GM21360 (cell line): ENCODE data around the gene RPH3AL.

Experiments
- ATAC-seq: cut with Tn5 transposase; IDR thresholded peaks from one replicate; pipeline ENCODE4 v1.9.1; 2021; ENCODE audit warnings: mild to moderate bottlenecking, moderate library complexity; ENCODE audit not compliant: unreplicated experiment

The RPH3AL gene

DNA sequence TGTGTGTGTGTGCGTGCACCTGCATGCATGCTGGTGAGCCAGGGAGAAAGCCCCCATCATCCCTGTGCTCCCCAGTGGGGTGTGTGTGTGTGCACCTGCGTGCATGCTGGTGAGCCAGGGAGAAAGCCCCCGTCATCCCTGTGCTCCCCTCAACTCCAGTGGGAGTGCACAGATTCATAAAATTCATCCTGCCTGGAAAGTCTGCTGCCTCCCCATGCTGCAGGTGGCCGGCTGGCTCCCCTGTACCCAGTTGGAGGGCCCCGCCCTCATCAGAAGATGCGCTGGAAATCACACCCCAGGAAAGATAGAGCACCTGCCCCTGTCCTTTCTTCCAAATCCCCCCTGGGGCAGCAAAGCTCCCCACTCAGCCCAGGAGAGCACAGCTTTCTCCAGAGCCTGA, 86.4 kb downstream of the RPH3AL start:
- ATAC-seq, result no peak

DNA sequence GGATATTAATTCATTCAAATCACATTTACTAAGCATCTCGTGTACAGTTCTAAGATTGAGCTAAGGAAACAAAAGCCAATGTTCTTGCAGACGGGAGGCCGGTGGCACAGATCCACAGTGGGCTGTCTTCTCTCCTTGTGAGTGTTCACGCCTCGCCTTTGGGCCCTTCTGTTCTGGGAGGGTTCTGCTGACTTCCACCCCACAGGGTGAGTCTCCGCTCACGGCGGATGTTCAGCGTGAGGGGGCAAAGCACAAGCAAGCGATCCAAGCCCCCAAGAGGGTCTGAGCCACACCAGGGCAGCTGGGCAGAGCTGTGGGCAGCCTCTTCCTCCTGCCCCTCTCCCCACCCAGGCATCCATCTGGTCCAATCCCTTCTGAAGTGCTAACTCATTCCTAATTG, 86.9 kb downstream of the RPH3AL start:
- ATAC-seq, result no peak

DNA sequence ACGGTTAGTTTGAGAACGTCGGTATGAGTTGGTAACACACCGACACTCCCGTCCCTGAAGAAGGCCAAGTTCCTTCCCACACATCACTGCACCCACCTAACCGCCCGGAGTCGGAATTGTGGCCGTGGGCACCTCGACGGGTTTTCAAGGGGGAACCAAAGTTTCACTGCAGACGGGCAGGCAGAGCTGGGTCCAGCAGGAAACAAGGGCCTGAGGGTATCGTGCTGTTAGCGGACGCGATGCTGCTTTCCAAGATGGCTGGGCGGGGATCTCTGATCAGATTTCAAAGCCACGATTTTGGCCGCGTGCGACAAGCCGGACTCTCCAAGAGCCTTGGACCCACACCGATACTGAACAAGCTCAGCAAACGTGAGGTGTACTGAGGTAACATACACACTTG, 88.8 kb downstream of the RPH3AL start:
- ATAC-seq, result no peak

DNA sequence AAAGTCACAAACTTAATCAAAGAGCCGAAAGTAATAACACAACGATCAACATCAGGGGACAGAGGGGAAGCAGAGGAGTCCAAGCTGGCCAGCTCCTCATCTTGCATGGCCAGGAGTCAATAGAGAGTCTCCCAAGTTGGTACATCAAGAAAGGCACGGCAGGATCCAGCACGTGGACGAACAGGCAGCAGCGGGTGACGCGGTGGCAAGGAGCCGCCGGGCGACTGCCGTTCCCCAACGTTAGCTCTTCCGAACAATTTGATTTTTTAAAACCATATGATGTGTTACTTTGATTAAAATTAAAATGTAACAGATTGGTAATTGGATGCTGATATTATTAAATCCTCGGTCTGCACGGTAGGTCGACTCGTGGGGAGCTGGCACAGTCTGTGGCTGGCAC, 89.3 kb downstream of the RPH3AL start:
- no peak for ATAC-seq

DNA sequence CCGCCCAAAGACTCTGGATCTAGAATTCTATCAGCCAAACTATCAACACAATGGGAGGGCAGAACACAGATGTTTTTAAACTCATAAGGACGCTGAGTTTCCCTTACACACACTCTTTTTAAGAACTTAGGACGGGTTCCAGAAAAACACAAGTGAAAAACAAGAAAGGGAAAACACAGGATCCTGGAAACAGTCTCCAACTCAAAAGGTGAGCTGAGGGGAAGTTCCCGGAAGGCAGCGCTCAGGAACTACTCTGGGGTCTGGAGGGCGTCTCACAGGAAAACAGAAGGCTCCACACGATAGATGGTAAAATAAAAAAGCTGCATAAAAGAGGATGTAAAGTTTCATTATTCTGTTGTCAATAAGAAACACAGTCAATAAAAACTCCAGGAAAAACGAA, 91.0 kb downstream of the RPH3AL start:
- ATAC-seq, result no peak

DNA sequence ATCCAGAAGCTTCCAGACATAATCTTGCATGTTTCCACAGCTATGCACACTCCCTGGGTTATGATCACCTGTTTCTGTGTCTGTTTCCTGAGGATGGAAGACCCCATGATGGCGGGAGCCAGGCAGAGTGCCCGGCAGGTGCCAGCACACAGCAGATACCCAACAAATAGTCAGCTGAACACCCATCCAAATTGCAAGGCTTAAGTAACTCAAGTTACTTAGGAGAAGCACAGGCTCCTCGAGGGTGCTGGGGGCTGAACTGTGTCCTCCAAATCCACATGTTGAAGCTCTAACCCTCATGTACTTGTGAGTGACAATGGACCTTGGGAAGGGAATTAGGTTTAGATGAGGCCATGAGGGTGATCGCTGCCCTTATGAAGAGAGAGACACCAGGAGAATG, 91.7 kb downstream of the RPH3AL start:
- ATAC-seq, result no peak

DNA sequence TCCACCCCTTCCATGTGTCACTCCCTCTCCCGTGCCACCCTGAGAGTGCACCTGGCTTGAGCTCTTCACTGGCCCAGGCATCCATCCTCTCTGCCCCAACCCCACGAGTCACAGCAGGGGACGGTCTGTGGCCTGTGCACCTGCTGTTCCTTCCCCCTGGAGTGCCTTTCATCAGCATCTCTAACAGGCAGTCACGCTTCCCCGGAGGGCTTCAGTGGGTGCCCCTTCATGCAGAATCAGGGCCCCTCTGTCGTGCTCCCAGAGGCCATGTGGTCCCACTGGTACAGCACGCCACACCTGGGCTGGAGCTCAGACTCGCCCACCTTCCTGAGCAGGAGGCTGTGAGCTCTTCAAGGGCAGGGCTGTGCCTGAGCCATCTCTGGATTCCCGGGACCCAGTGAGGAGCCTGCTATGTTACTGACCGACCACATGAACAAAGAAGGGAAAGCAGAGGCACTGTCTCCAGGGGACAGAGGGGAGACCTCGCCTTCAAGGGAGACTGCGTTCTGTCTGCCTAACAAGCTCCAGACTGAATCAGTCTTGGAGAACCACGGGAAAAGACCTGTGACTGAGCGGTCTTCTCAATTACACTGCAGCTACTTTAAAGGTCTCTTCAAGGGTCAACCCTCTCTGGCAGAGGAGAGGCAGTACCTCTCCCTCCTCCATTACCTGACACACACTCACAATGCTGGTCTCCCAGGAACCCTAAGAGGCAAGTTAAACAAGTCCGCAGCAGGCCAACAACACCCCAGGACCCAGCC, 92.4 kb downstream of the RPH3AL start:
- ATAC-seq, result no peak

DNA sequence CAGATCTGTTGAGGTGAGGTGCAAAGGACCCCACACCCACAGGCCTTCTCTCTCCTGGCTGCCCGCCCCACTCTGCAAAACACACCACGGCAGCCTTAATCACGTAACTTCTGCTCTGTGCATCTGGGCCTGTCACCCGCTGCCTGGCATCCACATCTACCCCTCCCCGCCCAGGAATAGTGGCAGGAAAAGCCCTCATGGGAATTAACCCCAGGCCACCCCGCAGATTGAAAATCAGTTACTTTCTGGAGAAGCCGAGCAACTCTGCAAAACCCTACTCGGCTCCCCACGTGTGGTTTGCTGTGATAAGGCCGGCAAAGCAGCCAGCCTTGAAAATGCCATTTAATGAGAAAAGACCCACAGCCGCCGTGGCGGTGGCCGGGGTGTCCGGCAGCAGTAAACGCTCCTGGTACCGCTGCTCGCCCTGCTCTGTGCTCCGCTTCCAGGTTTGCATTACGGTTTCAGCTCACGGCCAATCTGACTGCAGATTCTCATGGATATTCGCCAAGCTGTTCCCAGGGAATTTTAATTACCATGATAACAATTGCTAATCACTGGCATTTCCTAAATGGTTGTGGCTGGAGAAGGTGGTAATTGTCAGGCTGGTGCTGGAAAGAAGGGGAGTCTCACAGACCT, 93.1 kb downstream of the RPH3AL start:
- no peak for ATAC-seq

DNA sequence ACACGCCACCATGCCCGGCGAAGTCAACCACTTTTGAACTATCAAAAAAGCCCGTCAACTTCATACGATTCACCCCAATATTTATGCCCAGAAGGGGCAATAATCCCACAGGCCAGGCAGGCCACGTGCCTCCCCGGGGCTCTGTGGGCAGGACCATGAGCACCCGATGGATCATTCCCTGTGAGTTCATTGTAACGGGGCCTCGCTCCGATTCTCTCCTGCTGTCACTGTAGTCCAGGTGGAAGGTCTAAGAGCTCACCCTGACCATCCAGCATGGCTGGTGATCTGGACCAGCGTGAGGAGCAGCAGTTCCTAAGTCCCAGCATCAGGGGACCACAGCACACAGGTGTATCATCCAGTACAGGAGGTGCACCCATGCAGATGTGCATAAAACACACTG, 93.7 kb downstream of the RPH3AL start:
- ATAC-seq, result no peak

DNA sequence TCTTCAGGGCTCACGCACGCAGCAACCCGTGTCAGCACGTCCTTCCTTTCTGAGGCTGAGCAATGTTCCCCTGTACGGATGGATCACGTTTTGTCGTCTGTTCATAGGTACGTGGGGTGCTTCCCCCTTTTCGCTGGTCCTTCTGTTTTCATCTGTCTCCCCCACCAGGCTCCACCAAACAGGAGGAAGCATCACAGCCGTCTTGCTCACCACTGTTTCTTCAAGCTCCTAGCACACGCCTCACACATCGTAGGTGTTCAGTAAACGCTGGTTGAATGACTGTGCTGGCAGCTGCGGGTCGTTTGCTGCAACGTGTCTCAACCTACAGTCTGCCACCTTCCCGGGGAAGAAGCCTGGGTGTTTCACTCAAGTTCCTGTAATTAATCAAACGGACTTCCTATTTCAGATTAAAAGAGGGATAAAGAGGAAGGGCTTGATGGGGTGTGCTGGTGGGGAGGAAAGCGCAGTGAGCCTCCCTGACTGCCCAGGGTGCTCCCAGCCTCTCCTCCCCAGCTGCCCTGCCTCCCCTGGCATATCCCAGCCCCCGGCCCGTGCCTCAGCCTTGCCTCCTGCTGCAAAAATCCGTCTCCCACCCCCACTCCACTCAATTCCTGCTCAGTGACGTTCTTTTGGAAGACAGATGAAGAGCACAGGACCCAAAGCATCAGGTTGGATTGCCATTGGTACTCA, 94.4 kb downstream of the RPH3AL start:
- no peak for ATAC-seq

DNA sequence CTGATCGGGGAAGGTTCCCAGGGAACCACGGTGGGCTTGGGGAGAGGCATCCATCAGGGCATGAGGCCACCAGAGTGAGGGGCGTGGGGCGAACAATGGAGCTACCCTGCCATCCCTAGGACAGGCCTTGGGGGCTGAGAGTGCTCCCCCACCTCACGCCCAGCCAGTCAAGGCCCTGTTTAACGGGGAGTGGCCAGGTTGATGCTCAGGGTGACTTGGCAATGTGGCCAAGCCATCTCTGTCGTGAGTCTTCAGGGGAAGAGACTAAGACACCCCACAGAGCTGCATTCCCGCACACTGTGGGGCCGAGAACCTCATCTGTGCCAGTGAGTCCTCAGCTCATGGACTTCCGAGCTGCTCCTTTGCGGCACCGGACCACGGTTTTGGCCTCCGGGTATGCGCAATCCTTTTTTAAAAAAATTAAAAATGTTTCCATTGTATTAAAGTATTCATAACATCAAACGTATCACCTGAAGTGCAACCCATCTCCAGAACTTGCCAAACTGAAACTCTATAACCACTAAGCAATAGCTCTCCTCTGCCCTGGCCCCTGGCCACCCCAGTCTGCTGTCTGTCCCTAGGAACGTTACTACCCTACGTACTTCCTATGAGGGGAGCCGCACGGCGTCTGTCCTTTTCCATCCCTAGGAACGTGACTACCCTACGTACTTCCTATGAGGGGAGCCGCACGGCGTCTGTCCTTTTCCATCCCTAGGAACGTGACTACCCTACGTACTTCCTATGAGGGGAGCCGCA, 99.3 kb downstream of the RPH3AL start:
- no peak for ATAC-seq

DNA sequence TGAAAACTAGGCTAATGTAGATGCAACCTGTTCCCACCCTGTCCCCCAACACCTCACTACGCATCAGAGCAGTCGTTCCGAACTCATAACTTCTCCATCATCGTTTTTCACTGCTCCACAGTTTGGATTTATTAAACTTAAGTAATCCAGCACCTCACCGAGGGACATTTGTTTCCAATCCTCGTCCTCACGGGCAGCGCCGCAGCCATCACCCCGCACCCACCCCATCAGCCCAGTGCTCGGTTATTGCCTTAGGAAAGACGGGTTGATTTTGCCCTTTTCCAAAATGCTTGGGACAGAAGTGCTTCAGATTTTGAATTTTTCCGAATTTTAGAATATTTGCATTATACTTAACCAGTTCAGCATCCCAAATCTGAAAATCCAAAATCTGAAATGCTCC, 100.2 kb downstream of the RPH3AL start:
- ATAC-seq, result no peak

DNA sequence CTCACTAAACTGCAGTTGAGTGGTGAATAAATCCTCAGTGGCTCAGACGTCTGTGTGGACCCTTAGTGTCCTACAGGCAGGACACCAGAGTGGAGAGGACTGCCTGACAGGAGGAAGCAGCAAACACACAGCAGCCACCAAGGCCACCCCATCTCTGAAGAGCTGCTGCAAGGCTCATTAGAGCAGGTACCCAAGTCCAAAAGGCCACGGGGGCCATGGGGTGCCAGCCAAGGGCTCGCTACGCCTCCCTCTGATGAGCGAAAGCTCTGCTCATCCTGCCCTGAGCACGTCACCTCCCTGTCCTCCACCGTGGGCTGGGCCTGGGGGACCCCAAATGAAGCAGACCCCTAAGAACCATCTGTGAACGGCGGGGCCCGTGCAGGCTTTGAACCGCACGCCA, 101.1 kb downstream of the RPH3AL start:
- ATAC-seq, result no peak

DNA sequence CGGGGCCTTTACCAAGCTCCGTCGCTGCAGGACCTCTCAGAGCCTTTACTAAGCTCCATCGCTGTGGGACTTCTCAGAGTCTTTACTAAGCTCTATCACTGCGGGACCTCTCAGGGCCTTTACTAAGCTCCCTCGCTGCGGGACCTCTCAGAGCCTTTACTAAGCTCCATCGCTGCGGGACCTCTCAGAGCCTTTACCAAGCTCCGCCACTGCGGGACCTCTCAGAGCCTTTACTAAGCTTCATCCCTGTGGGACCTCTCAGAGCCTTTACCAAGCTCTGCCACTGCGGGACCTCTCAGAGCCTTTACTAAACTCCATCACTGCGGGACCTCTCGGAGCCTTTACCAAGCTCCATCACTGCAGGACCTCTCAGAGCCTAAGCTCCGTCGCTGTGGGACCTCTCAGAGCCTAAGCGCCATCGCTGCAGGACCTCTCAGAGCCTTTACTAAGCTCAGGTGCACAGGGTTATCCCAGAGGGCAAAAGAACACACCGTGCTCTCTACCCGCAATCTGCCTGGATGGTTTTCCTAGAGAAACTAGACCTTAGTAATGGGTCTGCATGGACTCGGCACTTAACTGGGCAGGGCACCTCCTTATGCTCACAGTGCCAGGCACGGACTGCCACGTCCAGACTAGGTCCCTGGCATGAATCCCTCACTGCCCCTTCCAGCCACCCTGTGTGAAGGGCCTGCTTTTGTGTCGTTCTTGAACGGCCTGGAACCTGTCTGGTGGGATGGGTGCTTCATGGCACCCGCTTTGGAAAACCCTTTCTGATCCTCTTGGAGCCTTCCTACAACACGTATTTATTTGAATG, 101.9 kb downstream of the RPH3AL start:
- ATAC-seq, result no peak

DNA sequence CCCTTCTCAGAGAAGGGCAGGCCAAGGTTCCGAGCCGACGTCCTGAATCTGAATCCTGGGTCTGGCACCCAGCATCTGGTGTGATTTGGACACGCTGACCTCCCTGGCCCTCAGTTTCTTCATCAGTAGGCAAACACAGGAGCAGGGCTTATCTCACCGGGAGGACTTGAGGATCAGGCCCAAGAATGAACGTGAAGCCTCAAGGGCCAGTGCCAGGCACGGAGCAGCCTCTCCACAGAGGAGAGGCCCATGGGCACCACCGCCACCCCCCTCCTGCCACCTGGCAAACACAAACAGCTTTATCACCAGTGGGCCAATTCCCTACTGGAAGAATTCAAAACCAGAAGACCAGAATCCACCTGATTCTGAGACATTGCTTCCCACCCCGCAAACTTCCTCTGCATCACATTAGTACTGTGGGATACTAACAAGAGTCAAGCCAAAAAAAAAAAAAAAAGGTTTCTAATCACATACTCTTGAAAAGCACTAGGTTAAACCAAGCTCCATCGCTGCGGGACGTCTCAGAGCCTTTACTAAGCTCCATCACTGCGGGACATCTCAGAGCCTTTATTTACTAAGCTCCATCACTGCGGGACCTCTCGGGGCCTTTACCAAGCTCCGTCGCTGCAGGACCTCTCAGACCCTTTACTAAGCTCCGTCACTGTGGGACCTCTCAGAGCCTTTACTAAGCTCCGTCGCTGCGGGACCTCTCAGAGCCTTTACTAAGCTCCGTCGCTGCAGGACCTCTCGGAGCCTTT, 103.2 kb downstream of the RPH3AL start:
- no peak for ATAC-seq

DNA sequence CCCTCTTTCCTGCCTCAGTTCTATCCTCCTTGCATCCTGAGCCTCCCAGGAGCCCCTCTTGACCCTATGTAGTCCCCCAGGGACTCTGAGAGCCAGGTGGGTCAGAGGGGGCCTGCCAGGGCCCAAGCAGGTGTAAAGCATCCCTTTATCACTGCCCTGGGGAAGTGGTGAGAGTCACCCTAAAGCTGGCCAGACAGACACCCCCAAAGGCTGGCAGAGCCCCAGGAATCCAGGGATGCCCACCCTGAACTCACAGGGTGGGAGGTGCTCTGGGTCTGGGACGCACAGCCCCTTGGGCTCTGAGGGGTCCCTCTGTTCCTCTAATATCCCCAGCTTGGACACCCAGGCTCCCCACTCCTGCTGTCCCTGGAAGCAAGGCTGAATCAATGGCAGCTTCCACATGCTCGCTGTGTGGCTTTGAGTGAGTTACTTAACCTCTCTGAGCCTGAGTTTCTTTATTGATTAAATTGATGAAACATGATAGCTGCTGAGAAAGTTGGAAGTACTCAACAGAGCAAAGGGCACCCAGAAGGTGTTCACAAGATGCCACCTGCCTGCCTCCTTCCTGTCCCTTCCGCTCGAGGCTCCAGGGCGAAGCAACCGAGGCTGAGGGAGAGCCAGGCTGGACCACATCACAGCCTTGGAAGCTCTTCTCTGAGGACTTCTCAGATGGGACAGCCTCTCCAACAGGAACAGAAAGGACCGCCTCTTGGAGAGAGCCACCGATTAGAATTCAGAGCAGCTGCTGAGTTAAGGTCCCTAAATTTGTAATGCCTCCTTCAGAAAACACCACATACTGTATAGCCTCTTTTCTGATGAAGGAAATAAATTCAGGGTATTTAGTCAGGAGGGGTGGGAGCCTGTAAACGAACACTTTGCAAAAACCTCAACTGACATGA, 104.0 kb downstream of the RPH3AL start:
- ATAC-seq, result no peak

DNA sequence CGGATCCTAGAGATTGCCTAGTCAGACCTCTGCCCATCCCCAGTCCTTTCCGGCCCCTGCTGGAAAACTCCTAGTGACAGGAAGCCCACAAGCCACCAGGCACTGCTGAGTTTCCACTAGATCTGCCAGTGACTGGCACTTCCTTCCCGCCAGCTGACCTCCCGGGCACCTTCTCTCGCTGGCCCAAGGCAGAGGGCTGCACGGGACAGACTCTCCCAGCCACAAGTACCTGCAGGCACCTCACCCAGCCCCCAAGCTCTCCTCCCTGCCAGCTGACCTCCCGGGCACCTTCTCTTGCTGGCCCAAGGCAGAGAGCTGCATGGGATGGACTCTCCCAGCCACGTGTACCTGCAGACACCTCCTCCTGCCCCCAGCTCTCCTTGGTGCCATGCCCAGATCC, 104.8 kb downstream of the RPH3AL start:
- no peak for ATAC-seq

DNA sequence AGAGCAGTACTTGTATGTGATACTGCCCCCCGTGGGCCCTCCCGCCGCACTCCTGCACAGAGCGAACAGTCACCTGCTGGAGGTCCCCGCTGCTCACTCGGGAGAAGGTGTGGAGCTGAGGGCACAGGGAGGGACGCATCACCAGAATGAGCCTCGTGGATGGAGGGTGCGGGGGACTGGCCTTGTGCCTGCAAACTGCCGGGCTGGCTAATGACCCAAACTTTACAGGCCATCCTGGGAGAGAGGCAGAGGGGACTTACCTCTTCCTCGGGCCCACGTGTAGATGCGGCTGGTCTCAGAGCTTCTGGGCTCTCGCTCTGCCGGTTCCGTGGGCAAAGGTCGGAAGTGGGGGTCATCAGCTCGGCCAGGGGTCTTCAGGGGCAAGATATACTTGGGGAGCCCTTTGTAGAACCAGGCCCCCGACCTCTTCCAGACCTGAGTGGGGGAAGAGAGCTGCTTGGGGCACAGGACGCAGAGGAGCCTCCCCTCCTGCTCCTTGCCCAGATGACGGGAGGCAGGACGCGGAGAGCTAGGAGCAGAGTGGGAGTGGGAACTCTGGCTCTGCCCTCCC, 105.7 kb downstream of the RPH3AL start:
- ATAC-seq, result no peak

DNA sequence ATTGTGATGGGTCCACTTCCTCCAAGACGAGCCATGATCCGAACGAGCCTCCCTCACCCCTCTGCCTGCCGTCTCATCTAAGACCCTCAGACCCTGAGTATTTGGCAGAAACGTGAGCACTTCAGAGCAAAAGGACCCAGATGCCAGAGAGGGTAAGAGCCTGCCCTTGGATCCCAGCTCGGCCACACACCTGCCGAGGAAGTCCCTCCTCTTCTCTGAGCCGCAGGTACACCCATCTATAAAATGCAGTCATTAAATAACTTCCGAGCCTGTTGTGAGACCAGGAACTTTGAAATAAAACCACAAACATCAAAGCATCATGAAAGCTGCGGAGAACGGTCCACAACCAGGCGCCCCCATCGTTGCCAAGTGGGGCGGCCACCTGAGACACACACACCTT, 106.4 kb downstream of the RPH3AL start:
- ATAC-seq, result no peak
